ENCODE results near the gene SEL1L2. TPM values are rescaled to one million over a fixed set of nuclear protein-coding genes. Genes with fewer than 3 reads are reported as not detected.

SEL1L2 gene
- total RNA-seq, 1 experiment from 2014 or later = not detected

GRCh38 chr20:13809855-13810254 is 180.6 kb downstream of the SEL1L2 start:
- no peak overlapping the region for H3K4me3 Mint-ChIP-seq
- peaks cover 20% of the 10 kb centered on the region for H3K36me3 Mint-ChIP-seq
- H3K27ac Mint-ChIP-seq = no peak overlapping the region
- ChIA-PET CTCF (no interaction called here), POLR2A (no interaction called here)
- no peaks in the 10 kb centered on the region for H3K9me3 Mint-ChIP-seq
- TF ChIP-seq ZNF232 (CRISPR knock-in tag; IDR thresholded peaks at IDR 0.05) = no peak
- TF ChIP-seq, protein P1, sequence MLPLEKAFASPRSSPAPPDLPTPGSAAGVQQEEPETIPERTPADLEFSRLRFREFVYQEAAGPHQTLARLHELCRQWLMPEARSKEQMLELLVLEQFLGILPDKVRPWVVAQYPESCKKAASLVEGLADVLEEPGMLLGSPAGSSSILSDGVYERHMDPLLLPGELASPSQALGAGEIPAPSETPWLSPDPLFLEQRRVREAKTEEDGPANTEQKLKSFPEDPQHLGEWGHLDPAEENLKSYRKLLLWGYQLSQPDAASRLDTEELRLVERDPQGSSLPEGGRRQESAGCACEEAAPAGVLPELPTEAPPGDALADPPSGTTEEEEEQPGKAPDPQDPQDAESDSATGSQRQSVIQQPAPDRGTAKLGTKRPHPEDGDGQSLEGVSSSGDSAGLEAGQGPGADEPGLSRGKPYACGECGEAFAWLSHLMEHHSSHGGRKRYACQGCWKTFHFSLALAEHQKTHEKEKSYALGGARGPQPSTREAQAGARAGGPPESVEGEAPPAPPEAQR (CRISPR knock-in tag; IDR thresholded peaks at IDR 0.05) = no peak
- TF ChIP-seq, protein P2, sequence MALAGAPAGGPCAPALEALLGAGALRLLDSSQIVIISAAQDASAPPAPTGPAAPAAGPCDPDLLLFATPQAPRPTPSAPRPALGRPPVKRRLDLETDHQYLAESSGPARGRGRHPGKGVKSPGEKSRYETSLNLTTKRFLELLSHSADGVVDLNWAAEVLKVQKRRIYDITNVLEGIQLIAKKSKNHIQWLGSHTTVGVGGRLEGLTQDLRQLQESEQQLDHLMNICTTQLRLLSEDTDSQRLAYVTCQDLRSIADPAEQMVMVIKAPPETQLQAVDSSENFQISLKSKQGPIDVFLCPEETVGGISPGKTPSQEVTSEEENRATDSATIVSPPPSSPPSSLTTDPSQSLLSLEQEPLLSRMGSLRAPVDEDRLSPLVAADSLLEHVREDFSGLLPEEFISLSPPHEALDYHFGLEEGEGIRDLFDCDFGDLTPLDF (CRISPR knock-in tag; IDR thresholded peaks at IDR 0.05) = no peak
- TF ChIP-seq EMX1 (CRISPR knock-in tag; IDR thresholded peaks at IDR 0.05) = no peak
- TF ChIP-seq ZNF512 (CRISPR knock-in tag; IDR thresholded peaks at IDR 0.05; ENCODE audit: borderline replicate concordance) = no peak
- DNase-seq (ENCODE audit: low spot score) (no peak), ATAC-seq (no peak)
- H3K27me3 Mint-ChIP-seq (ENCODE audit: low read depth) = no peaks in the 10 kb centered on the region
- H3K4me1 Mint-ChIP-seq = no peaks in the 10 kb centered on the region

DNA sequence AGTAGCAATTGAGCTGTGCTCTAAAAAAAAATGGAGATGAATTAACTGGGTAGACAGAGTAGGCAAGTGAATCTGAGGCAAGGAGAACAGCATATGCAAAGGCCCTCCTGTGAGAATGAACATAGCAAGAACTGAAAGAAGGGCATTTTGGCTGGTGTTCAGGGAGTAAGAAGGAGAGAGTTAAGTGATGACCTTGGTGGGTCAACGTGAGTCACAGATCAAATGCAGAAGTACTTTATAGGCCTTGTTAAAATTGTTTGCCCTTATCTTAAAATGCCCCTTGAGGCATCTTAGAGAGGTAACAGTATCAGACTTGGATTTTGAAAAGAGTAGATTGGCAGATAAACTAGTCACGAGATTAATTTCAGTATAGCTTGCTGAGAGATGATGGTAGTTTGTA is 181.0 kb downstream of the SEL1L2 start:
- POLR2A ChIA-PET = no interaction called here

DNA sequence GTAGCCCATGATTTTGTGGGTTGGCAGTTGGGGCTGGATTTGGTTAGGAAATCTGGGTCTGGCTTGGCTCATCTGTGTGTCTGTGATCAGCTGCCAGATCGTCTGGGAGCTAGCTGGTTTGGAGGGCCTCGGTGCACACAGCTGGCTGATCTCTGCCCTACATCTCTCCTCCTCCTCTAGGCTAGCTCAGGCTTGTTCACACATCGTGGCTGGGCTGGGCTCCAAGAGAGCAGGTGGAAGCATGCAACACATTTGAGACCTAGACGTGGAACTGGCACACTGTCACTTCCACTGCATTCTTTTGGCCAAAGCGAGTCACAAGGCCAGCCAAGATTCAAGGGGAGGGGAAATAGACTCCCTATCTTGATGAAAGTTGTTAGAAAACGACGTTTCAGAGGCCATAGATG is 189.7 kb downstream of the SEL1L2 start:
- ChIA-PET CTCF (interaction anchor here (1.2 to 1.3 kb wide), 2 partner anchors 12 to 29 kb away, joined by 4 to 6 read pairs; no protein-coding TSS in a partner anchor), POLR2A (no interaction called here)
- TF ChIP-seq GABPB1 (CRISPR knock-in tag; IDR thresholded peaks at IDR 0.05) = peak; percentile 30; the same call in 1 of the 2 replicates
- TF ChIP-seq, protein P3, sequence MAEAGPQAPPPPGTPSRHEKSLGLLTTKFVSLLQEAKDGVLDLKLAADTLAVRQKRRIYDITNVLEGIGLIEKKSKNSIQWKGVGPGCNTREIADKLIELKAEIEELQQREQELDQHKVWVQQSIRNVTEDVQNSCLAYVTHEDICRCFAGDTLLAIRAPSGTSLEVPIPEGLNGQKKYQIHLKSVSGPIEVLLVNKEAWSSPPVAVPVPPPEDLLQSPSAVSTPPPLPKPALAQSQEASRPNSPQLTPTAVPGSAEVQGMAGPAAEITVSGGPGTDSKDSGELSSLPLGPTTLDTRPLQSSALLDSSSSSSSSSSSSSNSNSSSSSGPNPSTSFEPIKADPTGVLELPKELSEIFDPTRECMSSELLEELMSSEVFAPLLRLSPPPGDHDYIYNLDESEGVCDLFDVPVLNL (CRISPR knock-in tag; IDR thresholded peaks at IDR 0.05; ENCODE audit: borderline replicate concordance, low read depth) = no peak
- Mint-ChIP-seq H3K9me3 (no peaks in the 10 kb centered on the region), H3K4me1 (no peaks in the 10 kb centered on the region), H3K36me3 (peaks cover 58% of the 10 kb centered on the region), H3K4me3 (no peak overlapping the region), H3K27me3 (ENCODE audit: low read depth) (no peaks in the 10 kb centered on the region), H3K27ac (0 out of 2 replicates have a peak overlapping the region, but pooled peaks have one; percentile 24)
- DNase-seq (ENCODE audit: low spot score) (no peak), ATAC-seq (no peak)

More for the DNA sequence above, 181.0 kb downstream of the SEL1L2 start:
- CTCF ChIA-PET = no interaction called here
- ATAC-seq (no peak), DNase-seq (ENCODE audit: low spot score) (no peak)
- Mint-ChIP-seq H3K4me3 (no peak overlapping the region), H3K9me3 (no peaks in the 10 kb centered on the region), H3K27me3 (ENCODE audit: low read depth) (no peaks in the 10 kb centered on the region), H3K4me1 (no peaks in the 10 kb centered on the region), H3K36me3 (peaks cover 20% of the 10 kb centered on the region), H3K27ac (no peak overlapping the region)
- no peak for TF ChIP-seq RORB (CRISPR knock-in tag; IDR thresholded peaks at IDR 0.05)

DNA sequence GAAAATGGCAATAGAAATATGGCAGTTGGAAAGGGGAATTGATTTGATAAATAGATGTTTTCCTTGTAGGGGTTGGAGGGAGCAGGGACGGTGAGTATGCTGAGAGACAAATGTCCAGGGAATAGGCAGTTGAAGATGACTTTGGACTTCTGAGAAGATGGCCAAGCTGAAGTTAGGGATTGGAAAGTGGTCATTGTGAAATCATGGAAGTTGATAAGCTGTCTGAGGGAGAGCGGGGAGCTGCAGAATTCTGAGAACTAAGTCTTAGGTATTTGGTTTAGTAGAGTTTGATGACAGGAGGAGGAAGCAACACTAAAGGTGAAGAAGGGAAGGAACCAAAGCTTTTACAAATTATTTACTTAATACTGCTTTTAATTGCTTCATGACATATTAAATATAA is 190.4 kb downstream of the SEL1L2 start:
- DNase-seq (ENCODE audit: low spot score) (no peak), ATAC-seq (no peak)
- H3K4me3 Mint-ChIP-seq = no peak overlapping the region
- CTCF ChIA-PET = interaction anchor here (1.2 to 1.3 kb wide), 2 partner anchors 11 to 28 kb away, joined by 4 to 6 read pairs; no protein-coding TSS in a partner anchor
- H3K9me3 Mint-ChIP-seq = no peaks in the 10 kb centered on the region
- H3K36me3 Mint-ChIP-seq = peaks cover 66% of the 10 kb centered on the region
- H3K27me3 Mint-ChIP-seq (ENCODE audit: low read depth) = no peaks in the 10 kb centered on the region
- H3K4me1 Mint-ChIP-seq = no peaks in the 10 kb centered on the region
- H3K27ac Mint-ChIP-seq = no peak overlapping the region
- POLR2A ChIA-PET = no interaction called here
- TF ChIP-seq, protein P4, sequence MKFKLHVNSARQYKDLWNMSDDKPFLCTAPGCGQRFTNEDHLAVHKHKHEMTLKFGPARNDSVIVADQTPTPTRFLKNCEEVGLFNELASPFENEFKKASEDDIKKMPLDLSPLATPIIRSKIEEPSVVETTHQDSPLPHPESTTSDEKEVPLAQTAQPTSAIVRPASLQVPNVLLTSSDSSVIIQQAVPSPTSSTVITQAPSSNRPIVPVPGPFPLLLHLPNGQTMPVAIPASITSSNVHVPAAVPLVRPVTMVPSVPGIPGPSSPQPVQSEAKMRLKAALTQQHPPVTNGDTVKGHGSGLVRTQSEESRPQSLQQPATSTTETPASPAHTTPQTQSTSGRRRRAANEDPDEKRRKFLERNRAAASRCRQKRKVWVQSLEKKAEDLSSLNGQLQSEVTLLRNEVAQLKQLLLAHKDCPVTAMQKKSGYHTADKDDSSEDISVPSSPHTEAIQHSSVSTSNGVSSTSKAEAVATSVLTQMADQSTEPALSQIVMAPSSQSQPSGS (CRISPR knock-in tag; IDR thresholded peaks at IDR 0.05; ENCODE audit: borderline replicate concordance, low read depth) = no peak
- TF ChIP-seq IRF2 (CRISPR knock-in tag; IDR thresholded peaks at IDR 0.05; ENCODE audit: borderline replicate concordance, low read depth) (no peak), ZNF396 (CRISPR knock-in tag; IDR thresholded peaks at IDR 0.05; ENCODE audit: borderline replicate concordance) (no peak), GTF2I (CRISPR knock-in tag; conservative IDR thresholded peaks at IDR 0.05) (no peak), ZNF263 (CRISPR knock-in tag; IDR thresholded peaks at IDR 0.05; ENCODE audit: low read depth) (no peak), ATF6 (CRISPR knock-in tag; IDR thresholded peaks at IDR 0.05) (no peak), RELA (CRISPR knock-in tag; IDR thresholded peaks at IDR 0.05; ENCODE audit: borderline replicate concordance) (no peak), CBFB (CRISPR knock-in tag; IDR thresholded peaks at IDR 0.05; ENCODE audit: low read depth) (no peak), MAX (CRISPR knock-in tag; IDR thresholded peaks at IDR 0.05) (no peak), EMX1 (CRISPR knock-in tag; IDR thresholded peaks at IDR 0.05) (no peak)
- TF ChIP-seq, protein P5, sequence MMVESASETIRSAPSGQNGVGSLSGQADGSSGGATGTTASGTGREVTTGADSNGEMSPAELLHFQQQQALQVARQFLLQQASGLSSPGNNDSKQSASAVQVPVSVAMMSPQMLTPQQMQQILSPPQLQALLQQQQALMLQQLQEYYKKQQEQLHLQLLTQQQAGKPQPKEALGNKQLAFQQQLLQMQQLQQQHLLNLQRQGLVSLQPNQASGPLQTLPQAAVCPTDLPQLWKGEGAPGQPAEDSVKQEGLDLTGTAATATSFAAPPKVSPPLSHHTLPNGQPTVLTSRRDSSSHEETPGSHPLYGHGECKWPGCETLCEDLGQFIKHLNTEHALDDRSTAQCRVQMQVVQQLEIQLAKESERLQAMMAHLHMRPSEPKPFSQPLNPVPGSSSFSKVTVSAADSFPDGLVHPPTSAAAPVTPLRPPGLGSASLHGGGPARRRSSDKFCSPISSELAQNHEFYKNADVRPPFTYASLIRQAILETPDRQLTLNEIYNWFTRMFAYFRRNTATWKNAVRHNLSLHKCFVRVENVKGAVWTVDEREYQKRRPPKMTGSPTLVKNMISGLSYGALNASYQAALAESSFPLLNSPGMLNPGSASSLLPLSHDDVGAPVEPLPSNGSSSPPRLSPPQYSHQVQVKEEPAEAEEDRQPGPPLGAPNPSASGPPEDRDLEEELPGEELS (CRISPR knock-in tag; IDR thresholded peaks at IDR 0.05) = no peak

All from WTC11 (cell line).